HCT116 (cell line): ENCODE results near the gene SLC1A3. TPM values are rescaled to one million over a fixed set of nuclear protein-coding genes. Genes with fewer than 3 reads are reported as not detected.

Experiments used
- ATAC-seq: fragments of 200-7000 bp; cut with Tn5 transposase; 2 replicates; pipeline ENCODE4 v1.9.1; 2020; ENCODE audit warnings: mild to moderate bottlenecking, moderate library complexity
- BruUV-seq: library from RNA; stranded (reverse); fragments of 400-500 nt; replicated peaks from 2 replicates; lab custom pipeline; 2021; lab: Mats Ljungman, UMichigan
- CTCF ChIA-PET: fragments of 300-600 bp; sonication (Branson Sonifier 250); formaldehyde crosslinking; loops from one replicate; lab custom pipeline; 2021; ENCODE audit warnings: antibody characterized with exemption; lab: Charles Lee
- POLR2A ChIA-PET: fragments of 300-600, 350-600 bp; sonication (Branson Sonifier 250); formaldehyde crosslinking; loops from one replicate; lab custom pipeline; 2021; ENCODE audit warnings: antibody characterized with exemption; lab: Charles Lee
- RAD21 ChIA-PET, 2 experiments: fragments of 300-600 bp; sonication (Branson Sonifier 250); formaldehyde crosslinking; loops; one replicate each; lab custom pipeline; 2023; ENCODE audit warnings: low total read pairs in 2 of 2; ENCODE audit not compliant: uncharacterized antibody in 2 of 2, unreplicated experiment in 2 of 2, low non-redundant PET in 1 of 2; lab: Charles Lee
- DNase-seq: peaks from one replicate; pipeline ENCODE4 v3.0.0-alpha.2; 2010; ENCODE audit warnings: low read depth, low spot score
- H2AFZ ChIP-seq: fragments of 200-600 bp; shearing (Covaris generic), sonication (generic); 2 replicates; pipeline ENCODE4 v1.6.1; 2017; ENCODE audit warnings: low read depth, mixed run types, mixed read lengths, antibody characterized with exemption, low read length; ENCODE audit not compliant: poor library complexity, severe bottlenecking
- H3K27ac ChIP-seq: 2 replicates; pipeline ENCODE4 v1.5.1; 2012; ENCODE audit warnings: low read depth, low read length
- H3K27me3 ChIP-seq: fragments of 200-600 bp; sonication (generic); 2 replicates; pipeline ENCODE4 v1.6.1; 2016; ENCODE audit warnings: mixed run types, low read length, mixed read lengths; ENCODE audit not compliant: insufficient read depth
- H3K36me3 ChIP-seq, 2 experiments: fragments of 200-500 bp in 1 of 2; fragments of 200-600 bp in 1 of 2; sonication (Bioruptor generic) in 1 of 2; sonication (generic) in 1 of 2; 2 replicates each; pipeline versions ENCODE4 v1.5.1 to v1.6.1; 2014 to 2016; ENCODE audit warnings: low read length in 2 of 2, inconsistent platforms in 1 of 2, mixed read lengths in 1 of 2, mixed run types in 1 of 2; ENCODE audit not compliant: insufficient read depth in 2 of 2, control insufficient read depth in 1 of 2
- H3K4me1 ChIP-seq, 2 experiments: fragments of 200-600 bp in 1 of 2; sonication (generic) in 1 of 2; 2 replicates each; pipeline versions ENCODE4 v1.5.1 to v1.6.1; 2012 to 2017; ENCODE audit warnings: low read length in 2 of 2, inconsistent platforms in 1 of 2, mild to moderate bottlenecking in 1 of 2, mixed read lengths in 1 of 2, mixed run types in 1 of 2, moderate library complexity in 1 of 2; ENCODE audit not compliant: insufficient read depth in 2 of 2, control insufficient read depth in 1 of 2
- H3K4me2 ChIP-seq: fragments of 200-600 bp; sonication (generic); 2 replicates; pipeline ENCODE4 v1.6.1; 2017; ENCODE audit warnings: mixed run types, low read length, mixed read lengths
- H3K4me3 ChIP-seq, 2 experiments: fragments of 200-600 bp in 1 of 2; sonication (generic) in 1 of 2; replicated peaks in 1 of 2; 2 replicates each; pipeline ENCODE4 v1.5.1; 2011 to 2016; ENCODE audit warnings: low read length in 2 of 2, control low read depth in 1 of 2, low read depth in 1 of 2, mild to moderate bottlenecking in 1 of 2, mixed read lengths in 1 of 2, mixed run types in 1 of 2
- H3K79me2 ChIP-seq: fragments of 200-600 bp; sonication (generic); 2 replicates; pipeline ENCODE4 v1.6.1; 2017; ENCODE audit warnings: mild to moderate bottlenecking, mixed run types, low read length, moderate library complexity, mixed read lengths; ENCODE audit not compliant: insufficient read depth
- H3K9ac ChIP-seq: fragments of 200-600 bp; sonication (generic); 2 replicates; pipeline ENCODE4 v1.6.1; 2016; ENCODE audit warnings: low read length, mixed read lengths
- H3K9me2 ChIP-seq: fragments of 200-600 bp; sonication (generic), shearing (Covaris generic); 2 replicates; pipeline ENCODE4 v1.6.1; 2017; ENCODE audit warnings: mixed run types, mild to moderate bottlenecking, moderate library complexity; ENCODE audit not compliant: insufficient read depth
- H3K9me3 ChIP-seq, 2 experiments: fragments of 200-500 bp in 1 of 2; fragments of 200-600 bp in 1 of 2; sonication (Bioruptor generic) in 1 of 2; sonication (generic) in 1 of 2; 2 replicates each; pipeline ENCODE4 v1.6.1; 2014 to 2017; ENCODE audit warnings: low read length in 2 of 2, mixed read lengths in 2 of 2, inconsistent platforms in 1 of 2, low read depth in 1 of 2, mild to moderate bottlenecking in 1 of 2, mixed run types in 1 of 2, moderate library complexity in 1 of 2; ENCODE audit not compliant: control insufficient read depth in 1 of 2, insufficient read depth in 1 of 2
- H4K20me1 ChIP-seq: fragments of 200-600 bp; sonication (generic), shearing (Covaris generic); 2 replicates; pipeline ENCODE4 v1.6.1; 2017; ENCODE audit warnings: mixed run types, mild to moderate bottlenecking, moderate library complexity; ENCODE audit not compliant: insufficient read depth
- CTCF ChIP-seq, 3 experiments: fragments of 200-600 bp in 1 of 3; sonication (generic) in 1 of 3; IDR thresholded peaks in 2 of 3; conservative IDR thresholded peaks in 1 of 3; 2 replicates each; pipeline ENCODE4 v1.5.1; 2012 to 2017; ENCODE audit warnings: low read depth in 2 of 3, low read length in 2 of 3, antibody characterized with exemption in 1 of 3, borderline replicate concordance in 1 of 3, control low read depth in 1 of 3, mild to moderate bottlenecking in 1 of 3, mixed read lengths in 1 of 3, mixed run types in 1 of 3, moderate library complexity in 1 of 3; ENCODE audit not compliant: insufficient read depth in 1 of 3
- ELF1 ChIP-seq: IDR thresholded peaks from 2 replicates; pipeline ENCODE4 v1.6.1; 2012; ENCODE audit warnings: low read depth, borderline replicate concordance
- EZH2phosphoT487 ChIP-seq: fragments of 200-600 bp; IDR thresholded peaks from 2 replicates; pipeline ENCODE4 v1.6.1; 2018; ENCODE audit warnings: antibody characterized with exemption, borderline replicate concordance
- TCF7L2 ChIP-seq: IDR thresholded peaks from 2 replicates; pipeline ENCODE4 v1.7.0; 2011; ENCODE audit warnings: borderline replicate concordance, inconsistent platforms; ENCODE audit not compliant: insufficient read depth, insufficient read length; ENCODE audit errors: extremely low read depth
- YY1 ChIP-seq: IDR thresholded peaks from 2 replicates; pipeline ENCODE4 v1.6.1; 2011; ENCODE audit warnings: low read length, low read depth, moderate library complexity, mild to moderate bottlenecking; ENCODE audit not compliant: insufficient replicate concordance; ENCODE audit errors: extremely low read depth
- intact Hi-C: fragments of 100-400 bp; cut with micrococcal nuclease; formaldehyde crosslinking; loops from 2 replicates; pipeline ENCODE4 v1.10.0; 2022
- total RNA-seq: library from RNA; stranded (reverse); gene quantifications from one replicate; pipeline ENCODE4 v1.2.1, GENCODE V29; 2021; ENCODE audit not compliant: unreplicated experiment
- TF ChIP-seq, protein P1 (sequence below): IDR thresholded peaks from 2 replicates; pipeline ENCODE4 v1.6.1; 2012

Gene SLC1A3
- total RNA-seq, 1 experiment from 2014 or later, result 12.9 TPM

DNA sequence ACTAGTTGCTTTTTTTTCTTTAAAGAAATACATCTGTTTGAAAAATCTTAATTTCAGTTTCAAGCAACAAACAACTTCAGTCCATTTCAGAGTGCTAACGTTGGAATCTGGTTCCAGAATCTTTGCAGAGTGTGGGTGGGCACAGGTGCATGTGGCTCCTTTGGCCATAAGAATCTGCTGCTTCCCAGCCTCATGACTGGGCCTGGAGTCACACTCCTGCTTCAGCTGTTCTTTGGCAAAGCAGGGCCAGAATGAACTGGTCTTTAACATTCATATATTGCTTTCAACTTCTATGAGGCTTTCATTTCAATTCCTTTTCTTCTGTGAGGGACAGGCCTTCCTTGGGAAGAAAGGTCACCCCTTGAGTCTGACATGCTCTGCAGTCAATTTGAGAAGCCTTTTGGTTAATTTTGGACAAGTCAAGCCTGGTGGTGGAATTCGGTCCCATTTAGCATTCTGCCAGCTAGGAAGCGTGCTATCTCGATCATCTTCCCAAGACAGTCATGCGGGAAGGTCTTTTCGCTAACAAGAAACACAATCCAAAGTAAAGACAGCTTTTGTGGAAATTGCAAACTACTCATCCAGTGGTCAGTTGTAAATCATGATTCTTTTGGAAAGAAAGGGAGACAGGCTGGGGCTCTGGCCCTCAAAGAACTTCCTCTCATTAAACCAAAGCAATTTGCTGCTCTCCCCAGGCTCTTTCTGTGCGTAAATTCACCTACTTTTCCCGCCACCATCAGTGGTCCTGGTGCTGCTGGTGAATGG is 55.2 kb downstream of the SLC1A3 start:
- no peak for DNase-seq
- Histone ChIP-seq H4K20me1 (no peaks in the 10 kb centered on the region), H3K36me3 (no peaks in the 10 kb centered on the region), H3K9me3 (no peaks in the 10 kb centered on the region), H3K4me1 (peaks cover 34 to 55% of the 10 kb centered on the region in 2 experiments), H3K27me3 (no peaks in the 10 kb centered on the region), H3K79me2 (no peaks in the 10 kb centered on the region), H3K4me3 (no peak overlapping the region), H3K4me2 (no peak overlapping the region), H3K9ac (no peak overlapping the region), H3K9me2 (no peaks in the 10 kb centered on the region), H2AFZ (no peak overlapping the region), H3K27ac (no peak overlapping the region)
- ChIA-PET RAD21 (no interaction called here), POLR2A (no interaction called here), CTCF (interaction anchor here (1.1 kb wide), 1 partner anchor 29 kb away, joined by 5 read pairs; no protein-coding TSS in a partner anchor)
- intact Hi-C loops, result no loop called here
- no peak for ATAC-seq
- no TSS peak for BruUV-seq
- no peak for TF ChIP-seq YY1

DNA sequence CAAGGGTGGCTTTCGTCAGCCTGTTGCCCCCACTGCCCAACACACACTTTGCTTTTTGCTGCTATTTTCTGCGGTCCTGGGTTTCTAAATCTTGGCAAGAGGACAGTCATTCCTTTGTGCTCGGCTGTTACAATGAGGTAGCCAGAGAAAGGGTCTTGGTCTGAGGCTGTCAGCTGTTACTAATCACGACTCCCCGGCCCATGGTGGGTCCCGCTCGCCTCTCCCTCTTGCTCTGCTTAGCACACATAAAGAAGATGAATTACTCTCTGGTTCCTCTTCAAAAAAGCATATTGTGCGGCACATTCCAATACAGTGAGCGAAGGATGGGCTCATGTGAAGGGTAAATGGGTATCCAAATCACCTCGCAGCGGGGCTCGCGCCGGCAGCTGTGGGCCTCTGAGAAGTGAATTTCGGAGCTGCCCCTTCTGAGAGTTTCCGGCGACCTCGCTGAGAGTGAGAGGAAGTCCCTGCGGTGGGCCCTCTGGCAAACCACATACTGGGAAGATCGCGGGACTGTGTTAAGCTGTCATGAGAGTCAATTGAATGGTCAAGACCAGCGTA is 56.0 kb downstream of the SLC1A3 start:
- Histone ChIP-seq H3K4me2 (no peak overlapping the region), H3K9me2 (no peaks in the 10 kb centered on the region), H3K36me3 (no peaks in the 10 kb centered on the region), H3K27me3 (no peaks in the 10 kb centered on the region), H2AFZ (no peak overlapping the region), H3K27ac (no peak overlapping the region), H3K79me2 (no peaks in the 10 kb centered on the region), H3K4me3 (no peak overlapping the region), H4K20me1 (no peaks in the 10 kb centered on the region), H3K4me1 (peaks cover 27 to 48% of the 10 kb centered on the region in 2 experiments), H3K9ac (no peak overlapping the region), H3K9me3 (no peaks in the 10 kb centered on the region)
- POLR2A ChIA-PET, result no interaction called here
- intact Hi-C loops, result no loop called here
- no peak for ATAC-seq
- TF ChIP-seq ELF1 (no peak), CTCF (IDR thresholded peaks at IDR 0.05 in 2 of 3, conservative IDR thresholded peaks at IDR 0.05 in 1 of 3; ENCODE audit: borderline replicate concordance in 1 of 3, insufficient read depth in 1 of 3, low read depth in 2 of 3, low read length in 2 of 3) (no peak), TCF7L2 (no peak), EZH2phosphoT487 (no peak)
- TF ChIP-seq, protein P1, sequence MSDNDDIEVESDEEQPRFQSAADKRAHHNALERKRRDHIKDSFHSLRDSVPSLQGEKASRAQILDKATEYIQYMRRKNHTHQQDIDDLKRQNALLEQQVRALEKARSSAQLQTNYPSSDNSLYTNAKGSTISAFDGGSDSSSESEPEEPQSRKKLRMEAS, result no peak
- CTCF ChIA-PET, result no interaction called here
- RAD21 ChIA-PET, result no interaction called here
- no TSS peak for BruUV-seq
- no peak for DNase-seq
